AG09309 (cell line): ENCODE data around the gene PTGER1.

ENCODE experiments used
- DNase-seq: peaks from one replicate; pipeline ENCODE4 v3.0.0-alpha.2; 2010; ENCODE audit warnings: low read depth
- H3K4me3 ChIP-seq: 2 replicates; pipeline ENCODE4 v1.5.1; 2011; ENCODE audit warnings: mild to moderate bottlenecking, low read depth, low read length, moderate library complexity; ENCODE audit not compliant: control insufficient read depth
- TF ChIP-seq, protein P1 (sequence below): IDR thresholded peaks from 2 replicates; pipeline ENCODE4 v1.5.1; 2011; ENCODE audit warnings: mild to moderate bottlenecking, low read depth, low read length, inconsistent platforms; ENCODE audit not compliant: insufficient read depth, control insufficient read depth; ENCODE audit errors: missing control alignments

PTGER1 gene

DNA sequence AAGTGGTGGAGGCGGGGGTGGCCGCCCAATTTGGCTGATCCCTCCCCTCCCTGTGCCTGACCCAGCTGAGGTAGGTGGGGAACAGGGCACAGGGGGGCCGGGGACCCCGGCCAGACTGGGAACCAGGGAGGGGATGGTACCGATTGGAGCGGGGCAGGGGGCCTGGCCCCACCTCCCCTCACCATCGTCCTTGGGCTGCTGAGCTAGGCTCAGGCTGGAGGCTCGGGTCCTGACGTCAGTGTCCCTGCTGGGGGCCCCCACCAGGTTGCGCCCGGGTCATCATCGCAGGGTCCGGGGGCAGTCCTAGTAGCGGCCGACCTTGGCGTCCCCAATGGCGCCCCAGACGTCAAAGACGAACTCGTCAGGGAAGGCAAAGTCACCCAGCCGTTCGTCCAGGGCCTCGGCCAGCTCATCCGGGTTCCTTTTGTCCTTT is 3.0 kb upstream of the PTGER1 start:
- DNase-seq = no peak
- H3K4me3 ChIP-seq = no peak overlapping the region
- TF ChIP-seq, protein P1, sequence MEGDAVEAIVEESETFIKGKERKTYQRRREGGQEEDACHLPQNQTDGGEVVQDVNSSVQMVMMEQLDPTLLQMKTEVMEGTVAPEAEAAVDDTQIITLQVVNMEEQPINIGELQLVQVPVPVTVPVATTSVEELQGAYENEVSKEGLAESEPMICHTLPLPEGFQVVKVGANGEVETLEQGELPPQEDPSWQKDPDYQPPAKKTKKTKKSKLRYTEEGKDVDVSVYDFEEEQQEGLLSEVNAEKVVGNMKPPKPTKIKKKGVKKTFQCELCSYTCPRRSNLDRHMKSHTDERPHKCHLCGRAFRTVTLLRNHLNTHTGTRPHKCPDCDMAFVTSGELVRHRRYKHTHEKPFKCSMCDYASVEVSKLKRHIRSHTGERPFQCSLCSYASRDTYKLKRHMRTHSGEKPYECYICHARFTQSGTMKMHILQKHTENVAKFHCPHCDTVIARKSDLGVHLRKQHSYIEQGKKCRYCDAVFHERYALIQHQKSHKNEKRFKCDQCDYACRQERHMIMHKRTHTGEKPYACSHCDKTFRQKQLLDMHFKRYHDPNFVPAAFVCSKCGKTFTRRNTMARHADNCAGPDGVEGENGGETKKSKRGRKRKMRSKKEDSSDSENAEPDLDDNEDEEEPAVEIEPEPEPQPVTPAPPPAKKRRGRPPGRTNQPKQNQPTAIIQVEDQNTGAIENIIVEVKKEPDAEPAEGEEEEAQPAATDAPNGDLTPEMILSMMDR = no peak

DNA sequence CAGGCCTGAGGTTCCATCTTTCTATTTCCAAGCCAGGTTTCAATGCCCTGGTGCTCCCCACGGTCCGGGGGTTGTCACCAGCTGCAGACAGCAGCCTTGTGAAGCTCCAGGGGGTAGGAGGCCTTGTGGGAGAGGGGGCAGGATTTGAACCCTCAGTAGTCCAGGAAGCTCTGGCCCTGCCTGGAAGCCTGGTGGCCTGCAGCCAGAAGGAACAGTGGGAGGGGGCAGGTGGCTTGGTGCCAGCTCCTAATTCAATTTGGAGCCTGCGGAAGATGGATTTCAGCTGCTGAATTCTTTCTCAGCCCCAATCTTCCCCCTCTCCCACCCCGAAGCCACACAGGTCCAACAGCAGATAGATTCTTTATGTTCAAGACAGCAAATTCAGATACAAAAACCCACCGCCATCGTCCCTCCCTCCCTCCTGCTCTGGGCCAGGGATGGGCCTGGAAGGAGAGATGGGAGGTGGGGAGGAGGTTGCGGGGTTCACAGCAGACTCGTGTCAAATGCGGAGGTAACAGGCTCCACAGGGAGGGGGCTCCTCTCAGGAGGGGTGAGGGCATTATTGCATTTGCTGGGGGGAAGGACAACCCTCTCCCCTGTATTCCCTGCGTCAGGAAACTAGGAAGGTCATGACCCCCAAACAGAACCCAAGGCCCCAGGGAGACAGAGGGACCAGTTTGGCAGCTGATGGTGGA is 2.4 kb upstream of the PTGER1 start:
- DNase-seq = no peak
- TF ChIP-seq, protein P1 = no peak
- H3K4me3 ChIP-seq = no peak overlapping the region

DNA sequence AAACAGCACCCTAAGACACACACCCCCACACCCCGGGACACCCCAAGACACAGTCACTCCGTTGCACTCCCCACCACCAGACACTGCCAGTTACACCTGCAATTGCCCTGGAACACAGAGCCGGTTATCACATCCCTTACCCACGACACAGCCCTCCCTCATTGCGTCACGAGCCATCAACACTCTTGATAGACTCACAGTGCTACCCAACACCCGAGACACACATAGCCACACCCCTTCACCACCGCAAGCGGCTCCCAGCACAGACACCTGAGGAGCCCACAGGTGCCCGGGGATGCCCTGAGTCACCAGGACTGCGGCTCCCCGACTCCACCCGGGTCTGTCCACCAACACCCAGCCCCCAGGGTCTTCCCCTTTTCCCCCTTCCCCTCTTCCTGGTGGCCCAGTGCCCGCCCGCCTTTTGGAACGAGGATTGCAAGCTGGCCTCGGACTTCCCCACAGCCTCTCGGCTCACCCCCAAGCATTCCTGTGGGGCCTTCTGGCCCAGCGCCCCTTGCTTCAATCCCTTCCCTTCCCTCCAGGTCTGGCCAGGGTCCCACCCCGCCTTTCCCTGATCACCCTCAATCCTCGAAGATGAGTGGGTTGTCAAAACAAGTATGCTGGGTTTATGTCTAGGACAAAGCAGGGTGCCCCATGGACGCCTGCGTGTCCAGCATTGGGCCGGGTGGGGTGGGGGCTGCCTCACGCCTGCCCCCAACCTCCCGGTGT is 1.7 kb upstream of the PTGER1 start:
- H3K4me3 ChIP-seq = no peak overlapping the region
- TF ChIP-seq, protein P1 = no peak
- DNase-seq = peak; percentile 40

DNA sequence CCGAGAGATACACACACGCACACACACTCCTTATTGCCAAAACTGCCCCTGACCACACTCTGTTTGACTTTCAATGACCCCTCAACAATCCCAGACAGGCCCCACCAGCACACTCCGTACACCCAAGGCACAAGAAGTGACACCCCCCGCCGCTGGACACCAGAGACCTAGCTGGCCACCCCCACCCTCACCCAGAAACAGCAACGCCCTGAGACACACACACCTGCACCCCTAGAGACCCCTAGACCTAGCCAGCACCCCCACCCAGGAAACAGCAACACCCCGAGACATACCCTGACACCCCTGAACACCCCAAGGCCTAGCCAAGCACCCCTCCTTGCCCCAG is 1.1 kb upstream of the PTGER1 start:
- TF ChIP-seq, protein P1 = no peak
- H3K4me3 ChIP-seq = no peak overlapping the region
- DNase-seq = no peak

DNA sequence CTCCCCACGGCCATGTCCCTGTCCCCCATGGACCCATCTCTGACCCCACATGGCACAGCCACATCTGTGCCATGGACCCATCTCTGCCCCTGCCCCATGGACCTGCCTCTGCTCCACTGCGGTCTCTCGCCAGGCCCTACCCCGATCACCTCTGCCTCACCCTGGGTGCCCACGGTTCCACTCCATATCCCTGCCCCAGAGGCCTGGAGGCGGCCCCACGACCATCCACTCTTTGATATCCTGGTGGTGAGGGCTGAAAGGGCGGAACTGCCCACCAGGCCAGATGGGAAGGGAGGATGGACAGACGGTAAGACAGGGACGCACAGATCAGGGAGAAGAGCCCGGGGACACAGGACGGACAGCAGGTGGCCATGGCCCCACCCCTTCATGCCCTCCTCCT is 327 bp downstream of the PTGER1 start:
- no peak for DNase-seq
- TF ChIP-seq, protein P1 = no peak
- no peak overlapping the region for H3K4me3 ChIP-seq

DNA sequence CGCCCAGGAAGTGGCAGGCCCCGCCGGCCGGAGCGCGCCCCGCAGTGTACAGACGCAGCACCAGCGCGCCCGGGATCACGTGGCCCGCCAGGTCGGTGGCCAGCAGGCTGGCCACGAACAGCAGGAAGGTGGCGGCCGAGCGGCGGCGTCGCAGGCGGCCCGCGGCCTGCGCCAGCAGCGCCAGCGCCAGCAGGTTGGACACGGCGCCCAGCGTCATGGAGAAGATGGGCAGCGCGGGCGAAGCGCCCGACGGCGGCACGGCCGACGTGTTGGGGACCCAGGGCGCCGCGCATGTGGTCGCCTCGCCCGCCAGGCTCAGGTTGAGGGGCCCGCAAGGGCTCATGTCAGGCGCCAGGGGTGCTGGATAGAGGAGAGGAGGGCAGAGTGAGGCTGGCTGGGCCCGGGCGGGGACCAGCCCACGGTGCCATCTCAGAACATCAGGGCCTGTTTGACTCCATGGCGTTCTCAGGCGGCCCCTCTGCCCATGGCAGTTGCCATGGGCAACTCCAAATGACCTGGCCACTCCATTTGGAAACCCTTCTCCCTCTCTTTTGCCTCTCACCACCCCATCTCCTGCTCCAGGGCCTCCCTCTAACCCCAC is 1.1 kb downstream of the PTGER1 start:
- TF ChIP-seq, protein P1 = no peak

More for the DNA sequence above, 1.1 kb downstream of the PTGER1 start:
- DNase-seq = no peak
- no peak overlapping the region for H3K4me3 ChIP-seq
